SK-N-SH treated with all-trans-retinoic acid at 6 μM for 48 hours (cell line): Measurements from ENCODE around the gene ZSCAN30.

Experiments used
- ATAC-seq: fragments of 200-7000 bp; cut with Tn5 transposase; 3 replicates; pipeline ENCODE4 v1.9.1; 2020; ENCODE audit warnings: mild to moderate bottlenecking, moderate library complexity
- ARNTL ChIP-seq: fragments of 450-650 bp; formaldehyde crosslinking; IDR thresholded peaks from 2 replicates; pipeline ENCODE4 v1.5.0; 2020; ENCODE audit warnings: low read depth, mild to moderate bottlenecking, moderate library complexity, borderline replicate concordance
- BACH2 ChIP-seq: fragments of 250-450 bp; sonication (Bioruptor Pico); IDR thresholded peaks from 2 replicates; pipeline ENCODE4 v1.9.0; 2021; ENCODE audit warnings: mild to moderate bottlenecking, borderline replicate concordance
- CSRNP3 ChIP-seq: fragments of 250-450 bp; sonication (Bioruptor Pico); IDR thresholded peaks from 2 replicates; pipeline ENCODE4 v1.5.1; 2021; ENCODE audit warnings: mild to moderate bottlenecking, moderate library complexity
- ESRRG ChIP-seq: fragments of 250-450 bp; sonication (Bioruptor Pico); IDR thresholded peaks from 2 replicates; pipeline ENCODE4 v1.6.1; 2021; ENCODE audit warnings: mild to moderate bottlenecking
- GLIS3 ChIP-seq: fragments of 250-450 bp; sonication (Bioruptor Pico); IDR thresholded peaks from 2 replicates; pipeline ENCODE4 v1.5.0; 2020; ENCODE audit warnings: mild to moderate bottlenecking, moderate library complexity
- ISL1 ChIP-seq: fragments of 250-450 bp; sonication (Bioruptor Pico); IDR thresholded peaks from 2 replicates; pipeline ENCODE4 v2.1.2; 2022; ENCODE audit warnings: mild to moderate bottlenecking, moderate library complexity
- PATZ1 ChIP-seq: fragments of 250-450 bp; sonication (Bioruptor Pico); IDR thresholded peaks from 2 replicates; pipeline ENCODE4 v1.8.0; 2020; ENCODE audit warnings: mild to moderate bottlenecking, moderate library complexity, borderline replicate concordance
- POU6F1 ChIP-seq: fragments of 250-450 bp; sonication (Bioruptor Pico); IDR thresholded peaks from 2 replicates; pipeline ENCODE4 v1.8.0; 2021; ENCODE audit warnings: low read depth, mild to moderate bottlenecking, moderate library complexity, borderline replicate concordance
- PPARA ChIP-seq: fragments of 250-450 bp; sonication (Bioruptor Pico); IDR thresholded peaks from 2 replicates; pipeline ENCODE4 v1.5.0; 2020; ENCODE audit warnings: mild to moderate bottlenecking, borderline replicate concordance
- SNAI2 ChIP-seq: fragments of 250-450 bp; sonication (Bioruptor Pico); IDR thresholded peaks from 2 replicates; pipeline ENCODE4 v1.5.0; 2020; ENCODE audit warnings: mild to moderate bottlenecking, moderate library complexity
- TOX ChIP-seq: fragments of 250-450 bp; sonication (Bioruptor Pico); IDR thresholded peaks from 2 replicates; pipeline ENCODE4 v1.8.0; 2021; ENCODE audit warnings: mild to moderate bottlenecking, moderate library complexity, borderline replicate concordance
- TSHZ2 ChIP-seq: fragments of 250-450 bp; sonication (Bioruptor Pico); IDR thresholded peaks from 2 replicates; pipeline ENCODE4 v1.5.0; 2020; ENCODE audit warnings: mild to moderate bottlenecking, moderate library complexity
- ZC3H10 ChIP-seq: fragments of 250-450 bp; sonication (Bioruptor Pico); IDR thresholded peaks from 2 replicates; pipeline ENCODE4 v1.5.1; 2021; ENCODE audit warnings: mild to moderate bottlenecking, moderate library complexity
- ZFP3 ChIP-seq: fragments of 250-450 bp; sonication (Bioruptor Pico); IDR thresholded peaks from 2 replicates; pipeline ENCODE4 v1.5.0; 2020; ENCODE audit warnings: mild to moderate bottlenecking, moderate library complexity
- ZFP30 ChIP-seq: fragments of 450-650 bp; formaldehyde crosslinking; IDR thresholded peaks from 2 replicates; pipeline ENCODE4 v1.5.0; 2022; ENCODE audit warnings: mild to moderate bottlenecking, moderate library complexity
- ZNF565 ChIP-seq: fragments of 450-650 bp; formaldehyde crosslinking; conservative IDR thresholded peaks from 2 replicates; pipeline ENCODE4 v1.5.0; 2020; ENCODE audit warnings: low read depth, mild to moderate bottlenecking, moderate library complexity

ZSCAN30 gene

GRCh38 chr18:35296060-35296459 lies 6.0 kb upstream of the ZSCAN30 start (continued):
- TF ChIP-seq ZNF565 (CRISPR knock-in tag): no peak
- no peak for TF ChIP-seq GLIS3 (CRISPR knock-in tag)

- ATAC-seq: no peak
- TF ChIP-seq PPARA (CRISPR knock-in tag) (no peak), PATZ1 (no peak), ZC3H10 (CRISPR knock-in tag) (no peak), POU6F1 (no peak), ESRRG (CRISPR knock-in tag) (no peak), CSRNP3 (CRISPR knock-in tag) (no peak), GLIS3 (CRISPR knock-in tag) (no peak), ISL1 (no peak), TSHZ2 (CRISPR knock-in tag) (no peak), SNAI2 (CRISPR knock-in tag) (no peak), ZFP30 (no peak), ARNTL (CRISPR knock-in tag) (no peak), TOX (no peak)
Measured at GRCh38 chr18:35291166-35291565, 1.1 kb upstream of the ZSCAN30 start.

- ATAC-seq: peak; percentile 10
- TF ChIP-seq ZC3H10 (CRISPR knock-in tag) (no peak), PATZ1 (no peak), PPARA (CRISPR knock-in tag) (no peak), ESRRG (CRISPR knock-in tag) (no peak), POU6F1 (no peak), BACH2 (CRISPR knock-in tag) (no peak), CSRNP3 (CRISPR knock-in tag) (no peak), ISL1 (no peak), ZFP3 (no peak)
Measured at GRCh38 chr18:35289727-35290093, 319 bp downstream of the ZSCAN30 start.
